ENCODE measurements around the gene PRKCH. TPM values are rescaled to one million over a fixed set of nuclear protein-coding genes. Genes with fewer than 3 reads are reported as not detected.

The PRKCH gene
- total RNA-seq, 1 experiment from 2014 or later: 58.6 TPM

DNA sequence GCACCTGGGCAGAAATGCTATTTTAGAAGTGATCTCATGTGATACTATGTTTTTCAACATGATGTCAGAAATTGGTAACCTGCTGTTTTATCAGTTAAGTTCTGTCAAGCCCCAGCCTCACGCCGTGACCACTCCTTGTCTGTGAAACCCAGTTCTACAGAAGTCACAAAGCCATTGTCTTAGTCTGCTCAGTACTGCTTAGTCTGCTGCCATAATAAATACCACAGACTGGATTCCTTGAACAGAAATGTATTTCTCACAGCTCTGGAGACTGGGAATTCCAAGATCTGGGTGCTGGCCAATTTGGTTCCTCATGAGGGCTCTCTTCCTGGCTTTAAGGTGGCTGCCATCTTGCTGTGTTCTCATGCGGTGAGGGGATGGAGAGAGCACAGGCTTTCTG, 176.9 kb downstream of the PRKCH start:
- in situ Hi-C loops (cut with HindIII; ENCODE audit: low pct_unique_long_range_greater_than_20kb, low sequenced_read_pairs): no loop called here
- no peak for DNase-seq (ENCODE audit: low read depth, low spot score)

- in situ Hi-C loops (cut with HindIII; ENCODE audit: low pct_unique_long_range_greater_than_20kb, low sequenced_read_pairs): no loop called here
- DNase-seq (ENCODE audit: low read depth, low spot score): no peak
Measured at GRCh38 chr14:61498811-61499210, 177.4 kb downstream of the PRKCH start.

GRCh38 chr14:61499991-61500390, 178.6 kb downstream of the PRKCH start:
- in situ Hi-C loops (cut with HindIII; ENCODE audit: low pct_unique_long_range_greater_than_20kb, low sequenced_read_pairs): no loop called here
- DNase-seq (ENCODE audit: low read depth, low spot score): no peak

- no peak for DNase-seq (ENCODE audit: low read depth, low spot score)
- in situ Hi-C loops (cut with HindIII; ENCODE audit: low pct_unique_long_range_greater_than_20kb, low sequenced_read_pairs): no loop called here
Measured at GRCh38 chr14:61501714-61502458, 180.5 kb downstream of the PRKCH start.

GRCh38 chr14:61502459-61503093, 181.2 kb downstream of the PRKCH start:
- in situ Hi-C loops (cut with HindIII; ENCODE audit: low pct_unique_long_range_greater_than_20kb, low sequenced_read_pairs): no loop called here
- DNase-seq (ENCODE audit: low read depth, low spot score): peak; percentile 48

- no peak for DNase-seq (ENCODE audit: low read depth, low spot score)
- in situ Hi-C loops (cut with HindIII; ENCODE audit: low pct_unique_long_range_greater_than_20kb, low sequenced_read_pairs): no loop called here
Measured at GRCh38 chr14:61503167-61503801, 181.9 kb downstream of the PRKCH start.

GRCh38 chr14:61504901-61505300, 183.5 kb downstream of the PRKCH start:
- no peak for DNase-seq (ENCODE audit: low read depth, low spot score)
- in situ Hi-C loops (cut with HindIII; ENCODE audit: low pct_unique_long_range_greater_than_20kb, low sequenced_read_pairs): no loop called here

DNA sequence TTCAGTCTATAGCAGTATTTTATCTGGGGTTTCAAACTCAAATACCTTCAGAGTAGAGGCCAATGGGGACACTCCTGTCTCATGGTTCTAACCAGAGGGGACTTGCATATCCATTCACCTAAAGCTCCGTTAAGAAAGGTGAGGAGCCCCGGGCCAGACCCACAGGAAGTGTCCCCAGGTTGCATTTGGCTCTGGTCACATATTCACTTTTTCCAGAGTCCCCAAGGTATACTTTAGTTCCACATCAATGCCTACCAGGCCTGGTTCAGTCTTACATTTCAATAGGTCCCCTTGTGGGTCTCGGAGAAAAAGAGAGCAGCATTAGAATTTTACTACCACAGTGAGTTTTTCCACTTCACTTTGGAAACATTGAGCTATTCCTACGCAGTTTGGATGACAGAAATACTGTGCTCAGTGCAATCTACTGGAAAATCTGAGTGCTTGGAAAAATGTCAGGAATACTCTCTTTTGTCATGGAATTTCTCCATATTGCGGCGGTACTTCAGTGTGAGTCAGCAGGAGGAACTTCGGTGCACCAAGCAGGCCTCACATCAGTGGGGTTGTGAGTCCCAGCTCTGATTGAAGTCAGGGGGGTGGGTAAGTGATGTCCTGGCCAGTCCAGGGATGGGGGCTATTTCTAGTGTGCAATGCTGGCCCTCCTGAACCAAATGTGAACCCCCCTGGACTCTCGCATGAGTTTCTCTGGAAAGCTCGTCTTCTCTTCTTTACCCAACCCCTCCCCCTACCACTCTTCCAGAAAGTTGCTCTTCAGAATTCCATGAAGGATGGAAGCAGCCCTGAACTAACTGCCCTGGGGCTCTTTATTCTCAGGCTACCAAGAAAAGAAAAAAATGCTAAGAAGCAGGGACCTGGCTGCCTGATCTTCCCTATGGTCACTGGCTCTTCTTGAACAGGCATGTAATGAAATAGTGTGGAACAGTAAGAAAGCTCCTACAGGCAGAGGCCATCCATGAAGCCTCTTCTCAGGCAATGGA, 184.7 kb downstream of the PRKCH start:
- in situ Hi-C loops (cut with HindIII; ENCODE audit: low pct_unique_long_range_greater_than_20kb, low sequenced_read_pairs): no loop called here

GRCh38 chr14:61508526-61508925, 187.1 kb downstream of the PRKCH start:
- in situ Hi-C loops (cut with HindIII; ENCODE audit: low pct_unique_long_range_greater_than_20kb, low sequenced_read_pairs): no loop called here

More for the DNA sequence above, 184.7 kb downstream of the PRKCH start:
- DNase-seq (ENCODE audit: low read depth, low spot score): no peak

GRCh38 chr14:61510736-61511557, 189.6 kb downstream of the PRKCH start:
- in situ Hi-C loops (cut with HindIII; ENCODE audit: low pct_unique_long_range_greater_than_20kb, low sequenced_read_pairs): no loop called here

More at GRCh38 chr14:61508526-61508925, 187.1 kb downstream of the PRKCH start:
- DNase-seq (ENCODE audit: low read depth, low spot score): no peak

GRCh38 chr14:61511558-61511948, 190.2 kb downstream of the PRKCH start:
- in situ Hi-C loops (cut with HindIII; ENCODE audit: low pct_unique_long_range_greater_than_20kb, low sequenced_read_pairs): no loop called here
- DNase-seq (ENCODE audit: low read depth, low spot score): no peak

More at GRCh38 chr14:61510736-61511557, 189.6 kb downstream of the PRKCH start:
- no peak for DNase-seq (ENCODE audit: low read depth, low spot score)

DNA sequence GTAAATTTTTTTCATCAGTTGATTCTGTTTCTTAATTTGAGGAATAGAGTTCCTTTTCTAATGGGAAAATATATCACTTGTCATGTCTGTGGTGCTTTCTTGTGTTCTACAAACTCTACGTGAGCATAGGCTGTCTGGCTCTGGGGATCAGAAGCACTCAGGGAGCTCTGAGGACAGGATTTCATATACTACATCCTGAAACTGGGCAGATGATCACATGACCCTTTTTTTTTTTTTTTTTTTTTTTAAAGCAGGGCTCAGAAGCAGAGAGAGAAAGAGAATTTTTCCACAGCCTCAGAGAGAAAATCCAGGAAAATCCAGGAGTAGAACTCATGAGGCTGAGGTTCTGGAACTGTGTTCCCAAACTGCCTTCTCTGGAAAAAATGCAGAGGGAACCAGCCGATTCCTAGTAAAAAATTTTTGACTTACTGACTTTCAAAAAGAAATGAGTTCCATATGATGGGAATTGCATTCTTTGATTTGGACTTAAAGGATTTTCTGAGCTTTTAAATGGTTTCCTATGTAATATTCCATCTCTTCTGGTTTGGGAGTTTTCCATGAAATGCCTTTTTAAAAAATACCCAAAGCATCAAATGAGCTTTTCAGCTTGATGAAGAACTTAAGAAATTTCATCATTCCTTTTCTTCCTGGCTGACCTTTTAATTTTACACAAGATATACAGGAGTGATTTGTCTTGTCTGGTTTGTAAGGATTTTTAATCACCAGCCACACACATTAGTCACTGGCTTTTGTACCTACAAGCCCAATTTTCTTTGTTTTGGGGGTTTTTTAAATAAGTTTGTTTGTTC, 190.9 kb downstream of the PRKCH start:
- in situ Hi-C loops (cut with HindIII; ENCODE audit: low pct_unique_long_range_greater_than_20kb, low sequenced_read_pairs): no loop called here
- DNase-seq (ENCODE audit: low read depth, low spot score): peak; percentile 64

DNA sequence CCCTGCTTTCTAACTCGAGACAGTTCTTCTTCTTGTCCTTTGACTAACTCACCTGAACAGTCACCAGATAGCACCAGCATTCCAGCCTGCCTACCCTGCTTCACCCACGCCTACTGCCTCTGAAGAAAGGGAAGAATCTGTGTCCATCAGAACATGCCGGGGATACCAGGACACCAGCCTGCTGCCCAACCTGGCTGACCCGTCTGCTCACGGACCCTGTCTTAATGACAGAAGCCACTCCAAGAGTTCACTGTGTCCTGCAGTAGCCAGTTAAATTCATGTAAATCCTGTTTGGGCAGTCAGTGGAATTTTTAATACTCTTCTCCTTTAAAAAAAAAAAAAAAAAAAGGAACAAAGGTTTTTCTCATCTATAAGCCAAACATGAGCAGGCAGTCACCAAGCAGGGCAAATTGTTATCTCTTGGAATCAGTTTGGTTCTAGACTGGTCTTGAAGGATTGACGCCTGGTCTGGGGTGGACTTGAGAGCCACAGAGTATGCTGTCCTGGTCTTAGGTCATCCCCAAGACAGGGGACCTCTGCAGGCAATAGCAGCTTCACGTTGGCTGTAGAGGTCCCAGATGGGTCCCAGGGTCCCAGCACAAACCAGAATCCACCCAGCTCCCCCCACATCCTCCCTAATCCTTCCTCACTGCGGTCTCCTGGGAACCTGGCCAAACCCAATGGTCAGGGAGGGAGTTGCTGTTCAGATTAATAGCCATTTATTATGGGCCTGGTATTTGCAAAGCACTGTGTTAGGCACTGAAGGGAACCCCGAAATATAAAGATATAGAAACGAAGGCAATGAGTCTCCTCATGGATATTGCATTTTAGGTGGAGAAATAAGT, 192.8 kb downstream of the PRKCH start:
- DNase-seq (ENCODE audit: low read depth, low spot score): no peak
- in situ Hi-C loops (cut with HindIII; ENCODE audit: low pct_unique_long_range_greater_than_20kb, low sequenced_read_pairs): no loop called here

- in situ Hi-C loops (cut with HindIII; ENCODE audit: low pct_unique_long_range_greater_than_20kb, low sequenced_read_pairs): no loop called here
Measured at GRCh38 chr14:61514927-61515326, 193.5 kb downstream of the PRKCH start.

DNA sequence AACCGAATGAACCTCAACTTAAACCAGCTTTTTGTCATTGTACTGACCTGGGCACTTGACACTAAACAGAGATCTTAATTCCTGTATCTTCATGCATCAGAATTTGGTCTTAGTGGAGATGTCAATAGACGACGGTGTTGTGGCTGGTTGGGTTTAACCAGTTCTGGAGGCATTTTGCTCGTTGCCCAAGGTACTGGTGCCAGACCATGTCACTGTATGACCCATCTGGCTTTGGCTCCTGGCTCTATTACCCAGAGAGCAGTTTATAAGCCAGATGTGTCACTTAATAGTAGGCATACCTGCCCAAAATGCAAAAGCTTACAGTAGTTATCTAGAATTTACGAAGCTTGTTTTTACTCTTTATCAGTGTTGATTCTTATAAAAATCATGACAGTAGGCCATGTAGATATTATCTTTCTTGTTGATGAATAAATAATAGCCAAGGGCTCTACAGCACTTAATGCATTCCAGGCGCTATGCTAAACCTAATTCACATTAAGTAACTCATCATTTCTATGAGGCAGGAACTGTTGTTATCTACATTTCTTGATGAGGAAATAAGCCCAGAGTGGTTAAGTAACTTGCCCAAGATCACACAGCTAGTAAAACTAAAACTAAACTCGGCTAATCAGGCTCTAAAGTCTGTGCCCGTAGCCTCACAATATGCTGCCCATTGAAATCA, 194.2 kb downstream of the PRKCH start:
- in situ Hi-C loops (cut with HindIII; ENCODE audit: low pct_unique_long_range_greater_than_20kb, low sequenced_read_pairs): no loop called here
- no peak for DNase-seq (ENCODE audit: low read depth, low spot score)

More at GRCh38 chr14:61514927-61515326, 193.5 kb downstream of the PRKCH start:
- no peak for DNase-seq (ENCODE audit: low read depth, low spot score)
